ENCODE measurements around the gene POLDIP3.

Gene POLDIP3

DNA sequence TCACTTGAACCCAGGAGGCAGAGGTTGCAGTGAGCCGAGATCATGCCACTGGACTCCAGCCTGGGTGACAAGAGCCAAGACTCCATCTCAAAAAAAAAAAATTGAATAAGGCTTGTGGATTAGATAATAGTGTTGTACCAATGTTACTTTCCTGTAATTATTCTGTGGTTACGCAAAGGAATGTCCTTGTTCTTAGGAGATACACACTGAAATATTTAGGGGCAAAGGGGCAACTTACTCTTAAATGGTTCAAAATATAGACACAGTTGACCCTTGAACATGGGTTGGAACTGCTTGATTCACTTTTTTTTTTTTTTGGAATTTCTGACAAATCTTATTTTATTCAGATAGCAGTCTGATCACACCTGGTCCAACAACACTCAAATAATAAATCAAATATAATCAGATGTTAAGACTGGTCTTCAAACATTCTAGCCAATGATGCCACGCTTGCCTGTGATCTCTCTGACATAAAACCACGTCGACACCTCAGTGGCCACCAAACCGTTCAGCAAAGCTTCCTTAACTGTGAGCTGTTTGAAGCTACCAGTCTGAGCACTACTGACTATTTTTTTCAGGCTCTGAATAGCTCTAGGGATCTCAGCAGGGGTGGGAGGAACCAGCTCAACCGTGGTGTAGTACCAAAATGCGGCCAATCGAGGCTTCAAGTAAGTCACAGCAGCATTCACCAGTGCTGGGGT, 25.0 kb upstream of the POLDIP3 start:
- H3K27me3 ChIP-seq (ENCODE audit: insufficient read depth, low read length), result no peaks in the 10 kb centered on the region
- peak overlapping the region; percentile 48 for H3K27ac ChIP-seq (ENCODE audit: low read depth, low read length)
- peaks cover 36% of the 10 kb centered on the region for H3K4me1 ChIP-seq (ENCODE audit: control insufficient read depth, insufficient read depth, low read length, unreplicated experiment)
- no peak overlapping the region for H2AFZ ChIP-seq (ENCODE audit: low read length, unreplicated experiment)
- no peaks in the 10 kb centered on the region for H3K36me3 ChIP-seq (ENCODE audit: insufficient read depth, low read length)
- H3K79me2 ChIP-seq (ENCODE audit: control insufficient read depth, insufficient read depth, low read length, unreplicated experiment), result peaks cover 54% of the 10 kb centered on the region
- no peak overlapping the region for H3K4me3 ChIP-seq (ENCODE audit: low read depth, low read length)

DNA sequence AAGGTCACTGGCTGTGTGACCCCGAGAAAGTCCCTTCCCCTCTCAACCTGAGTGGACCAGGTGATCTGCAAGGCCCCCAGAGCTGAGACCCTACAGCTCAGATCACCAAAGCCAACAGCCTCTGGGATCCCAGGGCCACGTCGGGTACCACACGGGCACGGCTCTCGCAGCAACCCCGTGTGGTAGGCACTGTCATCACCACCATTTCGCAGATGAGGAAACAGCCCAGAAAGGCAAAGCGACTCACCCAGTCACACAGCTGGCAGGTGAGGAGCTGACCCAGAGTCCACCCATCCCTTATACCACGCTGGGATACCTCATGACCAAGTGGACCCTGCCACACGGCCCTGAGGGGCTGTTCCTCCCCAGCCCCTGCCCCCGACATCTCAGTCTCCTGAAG, 22.9 kb upstream of the POLDIP3 start:
- Histone ChIP-seq H3K79me2 (ENCODE audit: control insufficient read depth, insufficient read depth, low read length, unreplicated experiment) (peaks cover 35% of the 10 kb centered on the region), H3K36me3 (ENCODE audit: insufficient read depth, low read length) (0 out of 2 replicates have a peak, but pooled peaks cover 2% of the 10 kb centered on the region), H2AFZ (ENCODE audit: low read length, unreplicated experiment) (no peak overlapping the region), H3K27ac (ENCODE audit: low read depth, low read length) (peak overlapping the region; percentile 88; the same call in 1 of the 2 replicates), H3K4me3 (ENCODE audit: low read depth, low read length) (no peak overlapping the region), H3K27me3 (ENCODE audit: insufficient read depth, low read length) (no peaks in the 10 kb centered on the region), H3K4me1 (ENCODE audit: control insufficient read depth, insufficient read depth, low read length, unreplicated experiment) (peaks cover 19% of the 10 kb centered on the region)

GRCh38 chr22:42636506-42636905, 21.8 kb upstream of the POLDIP3 start:
- Histone ChIP-seq H3K36me3 (ENCODE audit: insufficient read depth, low read length) (0 out of 2 replicates have a peak, but pooled peaks cover 2% of the 10 kb centered on the region), H3K27me3 (ENCODE audit: insufficient read depth, low read length) (no peaks in the 10 kb centered on the region), H2AFZ (ENCODE audit: low read length, unreplicated experiment) (no peak overlapping the region), H3K4me1 (ENCODE audit: control insufficient read depth, insufficient read depth, low read length, unreplicated experiment) (peaks cover 19% of the 10 kb centered on the region), H3K79me2 (ENCODE audit: control insufficient read depth, insufficient read depth, low read length, unreplicated experiment) (peaks cover 29% of the 10 kb centered on the region), H3K27ac (ENCODE audit: low read depth, low read length) (peak overlapping the region; percentile 88), H3K4me3 (ENCODE audit: low read depth, low read length) (no peak overlapping the region)

GRCh38 chr22:42635531-42635930, 20.8 kb upstream of the POLDIP3 start:
- Histone ChIP-seq H3K4me3 (ENCODE audit: low read depth, low read length) (no peak overlapping the region), H2AFZ (ENCODE audit: low read length, unreplicated experiment) (no peak overlapping the region), H3K36me3 (ENCODE audit: insufficient read depth, low read length) (0 out of 2 replicates have a peak, but pooled peaks cover 2% of the 10 kb centered on the region), H3K27me3 (ENCODE audit: insufficient read depth, low read length) (no peaks in the 10 kb centered on the region), H3K4me1 (ENCODE audit: control insufficient read depth, insufficient read depth, low read length, unreplicated experiment) (peaks cover 19% of the 10 kb centered on the region), H3K27ac (ENCODE audit: low read depth, low read length) (peak overlapping the region; percentile 88), H3K79me2 (ENCODE audit: control insufficient read depth, insufficient read depth, low read length, unreplicated experiment) (peaks cover 25% of the 10 kb centered on the region)

GRCh38 chr22:42633013-42633412, 18.3 kb upstream of the POLDIP3 start:
- peaks cover 12% of the 10 kb centered on the region for H3K79me2 ChIP-seq (ENCODE audit: control insufficient read depth, insufficient read depth, low read length, unreplicated experiment)
- no peak overlapping the region for H2AFZ ChIP-seq (ENCODE audit: low read length, unreplicated experiment)
- no peak overlapping the region for H3K27ac ChIP-seq (ENCODE audit: low read depth, low read length)
- 0 out of 2 replicates have a peak, but pooled peaks cover 2% of the 10 kb centered on the region for H3K36me3 ChIP-seq (ENCODE audit: insufficient read depth, low read length)
- H3K27me3 ChIP-seq (ENCODE audit: insufficient read depth, low read length), result no peaks in the 10 kb centered on the region
- H3K4me1 ChIP-seq (ENCODE audit: control insufficient read depth, insufficient read depth, low read length, unreplicated experiment), result peaks cover 14% of the 10 kb centered on the region
- H3K4me3 ChIP-seq (ENCODE audit: low read depth, low read length), result no peak overlapping the region

GRCh38 chr22:42632096-42632495, 17.4 kb upstream of the POLDIP3 start:
- no peak overlapping the region for H3K27ac ChIP-seq (ENCODE audit: low read depth, low read length)
- H3K4me3 ChIP-seq (ENCODE audit: low read depth, low read length), result no peak overlapping the region
- H3K27me3 ChIP-seq (ENCODE audit: insufficient read depth, low read length), result no peaks in the 10 kb centered on the region
- H3K36me3 ChIP-seq (ENCODE audit: insufficient read depth, low read length), result 0 out of 2 replicates have a peak, but pooled peaks cover 2% of the 10 kb centered on the region
- no peak overlapping the region for H2AFZ ChIP-seq (ENCODE audit: low read length, unreplicated experiment)
- H3K4me1 ChIP-seq (ENCODE audit: control insufficient read depth, insufficient read depth, low read length, unreplicated experiment), result peaks cover 14% of the 10 kb centered on the region
- H3K79me2 ChIP-seq (ENCODE audit: control insufficient read depth, insufficient read depth, low read length, unreplicated experiment), result peaks cover 5% of the 10 kb centered on the region

DNA sequence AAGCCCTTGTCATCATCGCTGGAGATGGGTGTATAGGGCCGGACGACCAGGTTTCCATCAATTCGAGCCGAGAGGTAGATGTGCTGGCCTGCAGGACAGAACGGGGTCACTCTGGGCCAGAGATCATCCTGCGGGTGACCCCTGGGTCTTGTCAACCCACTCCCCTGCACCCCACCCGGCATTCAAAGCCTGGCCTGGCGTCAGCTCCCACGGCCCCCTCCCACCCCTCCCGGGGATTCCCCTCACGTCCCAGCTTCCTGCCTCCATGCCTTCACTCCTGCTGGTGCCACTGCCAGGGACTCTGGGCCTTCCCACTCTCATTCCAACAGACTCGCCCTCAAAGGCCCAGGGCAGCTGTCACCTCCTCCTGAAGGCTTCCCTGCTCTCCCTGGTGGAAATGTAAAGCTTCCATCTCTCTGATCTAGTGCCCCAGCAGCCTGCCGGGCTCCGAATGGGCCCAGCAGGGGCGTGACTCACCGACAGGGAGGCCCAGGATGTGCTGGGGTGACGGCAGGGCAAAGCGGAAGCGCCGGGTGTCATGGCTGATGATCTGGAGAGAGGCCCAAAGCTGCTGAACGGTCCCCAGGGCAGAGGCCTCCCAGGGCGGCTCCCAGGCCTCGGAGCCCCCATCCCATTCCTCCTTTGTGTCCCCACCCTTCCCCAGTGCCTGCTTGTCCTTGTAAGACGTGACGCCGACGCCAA, 16.4 kb upstream of the POLDIP3 start:
- 0 out of 2 replicates have a peak, but pooled peaks cover 2% of the 10 kb centered on the region for H3K36me3 ChIP-seq (ENCODE audit: insufficient read depth, low read length)
- H2AFZ ChIP-seq (ENCODE audit: low read length, unreplicated experiment), result no peak overlapping the region
- no peak overlapping the region for H3K4me3 ChIP-seq (ENCODE audit: low read depth, low read length)
- no peak overlapping the region for H3K27ac ChIP-seq (ENCODE audit: low read depth, low read length)
- H3K4me1 ChIP-seq (ENCODE audit: control insufficient read depth, insufficient read depth, low read length, unreplicated experiment), result peaks cover 11% of the 10 kb centered on the region
- no peaks in the 10 kb centered on the region for H3K79me2 ChIP-seq (ENCODE audit: control insufficient read depth, insufficient read depth, low read length, unreplicated experiment)
- H3K27me3 ChIP-seq (ENCODE audit: insufficient read depth, low read length), result no peaks in the 10 kb centered on the region

DNA sequence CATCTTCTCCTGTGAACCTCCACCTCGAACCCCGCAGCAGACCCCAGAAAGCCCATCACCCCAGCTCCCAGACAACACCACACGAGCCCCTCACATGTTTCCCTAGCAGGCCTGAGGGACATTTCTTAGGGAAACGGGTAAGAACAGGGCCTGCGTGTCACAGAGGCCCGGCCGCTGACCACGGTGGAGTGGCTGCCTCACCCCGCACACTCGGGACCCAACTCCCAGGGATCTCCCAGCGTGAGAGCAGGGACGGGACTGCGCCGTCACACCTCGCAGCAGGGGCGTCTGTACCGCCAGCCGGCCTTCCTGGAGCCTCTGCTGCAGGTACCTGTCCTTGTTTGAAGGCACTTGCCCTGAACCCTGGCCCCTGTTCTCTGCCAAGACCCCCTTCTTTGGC, 15.5 kb upstream of the POLDIP3 start:
- H3K27ac ChIP-seq (ENCODE audit: low read depth, low read length), result no peak overlapping the region
- H3K4me1 ChIP-seq (ENCODE audit: control insufficient read depth, insufficient read depth, low read length, unreplicated experiment), result peaks cover 3% of the 10 kb centered on the region
- H3K36me3 ChIP-seq (ENCODE audit: insufficient read depth, low read length), result 0 out of 2 replicates have a peak, but pooled peaks cover 2% of the 10 kb centered on the region
- H3K4me3 ChIP-seq (ENCODE audit: low read depth, low read length), result no peak overlapping the region
- no peaks in the 10 kb centered on the region for H3K27me3 ChIP-seq (ENCODE audit: insufficient read depth, low read length)
- H2AFZ ChIP-seq (ENCODE audit: low read length, unreplicated experiment), result no peak overlapping the region
- no peaks in the 10 kb centered on the region for H3K79me2 ChIP-seq (ENCODE audit: control insufficient read depth, insufficient read depth, low read length, unreplicated experiment)

DNA sequence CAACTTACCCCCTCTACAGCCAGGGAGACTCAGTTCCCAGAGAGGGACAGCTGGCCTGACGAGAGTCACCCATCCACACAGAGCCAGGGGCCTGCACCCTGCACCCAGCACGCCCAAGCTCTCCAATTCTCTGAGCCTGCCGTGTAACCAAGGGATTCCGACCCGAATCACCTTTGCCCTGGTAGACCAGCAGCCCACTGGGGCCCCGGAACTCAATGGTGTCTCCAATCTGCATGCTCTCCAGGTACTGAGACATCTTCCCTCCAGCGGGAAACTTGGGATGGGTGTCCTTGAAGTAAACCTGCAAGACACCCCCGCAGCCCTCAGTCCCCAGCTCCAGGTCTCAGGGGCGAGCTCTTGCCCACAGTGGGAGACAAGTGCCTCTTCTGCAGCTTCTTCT, 13.3 kb upstream of the POLDIP3 start:
- H2AFZ ChIP-seq (ENCODE audit: low read length, unreplicated experiment), result no peak overlapping the region
- H3K27ac ChIP-seq (ENCODE audit: low read depth, low read length), result no peak overlapping the region
- H3K4me1 ChIP-seq (ENCODE audit: control insufficient read depth, insufficient read depth, low read length, unreplicated experiment), result no peaks in the 10 kb centered on the region
- no peaks in the 10 kb centered on the region for H3K36me3 ChIP-seq (ENCODE audit: insufficient read depth, low read length)
- no peaks in the 10 kb centered on the region for H3K27me3 ChIP-seq (ENCODE audit: insufficient read depth, low read length)
- H3K79me2 ChIP-seq (ENCODE audit: control insufficient read depth, insufficient read depth, low read length, unreplicated experiment), result no peaks in the 10 kb centered on the region
- H3K4me3 ChIP-seq (ENCODE audit: low read depth, low read length), result no peak overlapping the region

DNA sequence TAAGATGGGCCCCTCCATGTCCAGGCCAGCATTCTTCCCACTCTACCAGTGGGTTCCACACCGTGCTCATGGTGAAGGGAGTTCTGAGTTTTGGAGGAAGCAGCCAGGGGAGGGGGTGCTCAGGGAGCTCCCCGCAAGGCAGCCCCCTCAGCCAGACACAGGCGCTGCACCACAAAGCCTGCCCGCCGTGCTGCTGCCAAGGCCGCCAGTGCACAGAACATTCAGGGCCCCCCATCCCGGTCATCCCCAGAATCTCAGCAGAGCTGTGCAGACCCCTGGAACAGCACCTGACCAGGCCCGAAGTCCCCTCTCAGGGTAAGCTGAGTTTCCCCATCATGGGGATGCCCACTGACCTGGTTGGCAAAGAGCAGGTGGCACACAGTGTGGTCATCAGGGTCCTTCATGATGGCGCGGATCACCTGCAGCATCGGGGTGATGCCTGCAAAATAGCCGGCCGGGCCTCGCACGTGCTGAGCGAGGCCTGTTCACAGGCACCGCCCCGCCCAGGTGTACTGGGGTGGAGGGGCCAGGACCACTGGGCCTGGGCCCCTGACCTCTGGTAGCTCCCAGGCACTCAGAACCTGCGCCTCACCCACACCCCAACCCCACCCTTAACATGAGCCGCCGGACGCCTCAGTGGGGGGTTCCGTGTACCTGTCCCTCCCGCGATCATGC, 12.4 kb upstream of the POLDIP3 start:
- no peaks in the 10 kb centered on the region for H3K27me3 ChIP-seq (ENCODE audit: insufficient read depth, low read length)
- no peak overlapping the region for H2AFZ ChIP-seq (ENCODE audit: low read length, unreplicated experiment)
- H3K79me2 ChIP-seq (ENCODE audit: control insufficient read depth, insufficient read depth, low read length, unreplicated experiment), result no peaks in the 10 kb centered on the region
- H3K36me3 ChIP-seq (ENCODE audit: insufficient read depth, low read length), result no peaks in the 10 kb centered on the region
- no peak overlapping the region for H3K27ac ChIP-seq (ENCODE audit: low read depth, low read length)
- H3K4me1 ChIP-seq (ENCODE audit: control insufficient read depth, insufficient read depth, low read length, unreplicated experiment), result no peaks in the 10 kb centered on the region
- no peak overlapping the region for H3K4me3 ChIP-seq (ENCODE audit: low read depth, low read length)
